ENCODE results near the gene FGF11.
"Not testable (repeated sequence)": the region's sequence is repeated elsewhere in the genome, so short reads cannot be mapped to it uniquely, and the experiment has no call there.

The FGF11 gene

DNA sequence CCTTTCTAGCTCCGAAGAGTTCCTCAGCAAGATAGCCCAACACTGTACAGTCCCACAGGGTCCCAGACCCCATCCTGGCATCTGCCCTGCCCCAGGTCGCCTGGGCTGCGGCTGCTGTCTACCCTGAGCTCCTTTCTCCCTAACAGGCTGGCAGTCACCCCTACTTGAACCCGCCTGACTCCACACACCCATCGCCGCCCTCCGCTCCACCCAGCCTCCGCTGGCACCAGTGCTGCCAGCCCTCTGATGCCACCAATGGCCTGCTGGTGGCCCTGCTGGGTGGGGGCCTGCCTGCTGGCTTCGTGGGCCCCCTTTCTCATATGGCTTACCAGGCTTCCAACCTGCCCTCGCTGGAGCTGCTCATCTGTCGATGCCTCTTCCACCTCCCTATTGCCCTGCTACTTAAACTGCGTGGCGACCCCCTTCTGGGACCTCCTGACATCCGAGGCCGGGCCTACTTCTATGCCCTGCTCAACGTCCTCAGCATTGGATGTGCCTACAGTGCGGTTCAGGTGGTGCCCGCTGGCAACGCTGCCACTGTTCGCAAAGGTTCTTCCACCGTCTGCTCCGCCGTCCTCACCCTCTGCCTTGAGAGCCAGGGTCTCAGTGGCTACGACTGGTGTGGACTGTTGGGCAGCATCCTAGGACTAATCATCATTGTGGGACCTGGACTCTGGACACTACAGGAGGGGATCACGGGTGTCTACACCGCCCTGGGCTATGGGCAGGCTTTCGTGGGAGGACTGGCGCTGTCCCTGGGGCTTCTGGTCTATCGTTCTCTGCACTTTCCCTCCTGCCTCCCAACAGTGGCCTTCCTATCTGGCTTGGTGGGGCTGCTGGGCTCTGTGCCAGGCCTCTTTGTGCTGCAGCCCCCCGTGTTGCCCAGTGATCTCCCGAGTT, 42.8 kb downstream of the FGF11 start:
- not testable (repeated sequence) for DNase-seq

DNA sequence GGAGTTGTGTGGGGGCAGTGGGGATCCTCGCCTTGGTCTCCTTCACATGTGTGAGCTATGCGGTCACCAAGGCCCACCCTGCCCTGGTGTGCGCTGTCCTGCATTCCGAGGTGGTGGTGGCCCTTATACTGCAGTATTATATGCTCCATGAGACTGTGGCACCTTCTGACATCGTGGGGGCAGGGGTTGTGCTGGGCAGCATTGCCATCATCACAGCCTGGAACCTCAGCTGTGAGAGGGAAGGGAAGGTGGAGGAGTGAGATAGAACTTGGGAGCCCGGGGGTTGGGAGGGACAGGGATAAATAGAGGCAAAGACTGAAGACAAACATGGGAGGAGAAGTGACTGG, 43.4 kb downstream of the FGF11 start:
- not testable (repeated sequence) for DNase-seq

GRCh38 chr17:7483255-7484066, 44.1 kb downstream of the FGF11 start:
- DNase-seq = peak; percentile 96

DNA sequence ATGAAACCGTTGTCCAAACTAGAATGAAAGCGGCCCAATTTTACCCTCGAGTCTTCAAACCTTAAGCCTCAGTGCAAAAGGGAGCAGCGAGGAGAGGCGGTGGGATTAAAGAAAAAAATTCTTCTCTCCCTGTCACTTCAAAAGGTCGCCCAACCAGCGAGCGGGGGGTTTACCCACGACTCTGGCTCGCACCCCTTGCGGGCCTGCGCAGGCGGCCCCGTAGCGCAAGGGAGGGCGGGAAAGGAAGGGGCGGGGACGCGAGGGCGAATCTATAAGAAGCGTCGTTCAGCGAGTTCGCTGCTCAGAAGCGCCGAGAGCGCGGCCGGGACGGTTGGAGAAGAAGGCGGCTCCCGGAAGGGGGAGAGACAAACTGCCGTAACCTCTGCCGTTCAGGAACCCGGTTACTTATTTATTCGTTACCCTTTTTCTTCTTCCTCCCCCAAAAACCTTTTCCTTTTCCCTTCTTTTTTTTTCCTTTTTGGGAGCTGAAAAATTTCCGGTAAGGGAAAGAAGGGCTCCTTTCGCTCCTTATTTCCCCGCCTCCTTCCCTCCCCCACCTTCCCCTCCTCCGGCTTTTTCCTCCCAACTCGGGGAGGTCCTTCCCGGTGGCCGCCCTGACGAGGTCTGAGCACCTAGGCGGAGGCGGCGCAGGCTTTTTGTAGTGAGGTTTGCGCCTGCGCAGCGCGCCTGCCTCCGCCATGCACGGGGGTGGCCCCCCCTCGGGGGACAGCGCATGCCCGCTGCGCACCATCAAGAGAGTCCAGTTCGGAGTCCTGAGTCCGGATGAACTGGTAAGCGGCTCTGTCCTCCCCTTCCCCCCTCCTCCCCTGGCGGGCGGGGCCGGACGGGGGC, 45.0 kb downstream of the FGF11 start, which contains the start of gene POLR2A:
POLR2A (plus strand) TSS at position 300 of the 852 bp plus-strand sequence.
- DNase-seq = peak; percentile 96

GRCh38 chr17:7484919-7485377, 45.6 kb downstream of the FGF11 start:
- peak; percentile 51 for DNase-seq

DNA sequence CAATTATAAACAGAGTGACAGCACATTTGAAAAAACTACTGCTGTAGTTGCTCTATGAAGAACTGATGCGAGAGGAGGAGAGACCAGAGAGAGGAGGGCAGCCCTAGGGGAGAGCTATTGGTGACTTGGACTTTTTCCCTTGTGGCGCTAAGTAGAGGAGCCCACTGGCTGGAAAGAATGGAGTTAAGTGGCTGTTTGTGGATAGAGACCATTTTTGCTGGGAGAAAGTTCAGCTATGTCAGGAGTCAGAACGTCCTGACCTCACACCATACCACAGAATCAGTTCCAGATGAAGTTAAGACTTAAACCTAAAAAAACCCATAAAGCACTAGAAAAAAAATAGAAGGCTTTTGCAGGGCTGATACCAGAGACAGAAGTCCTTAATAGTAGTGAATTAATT, 46.9 kb downstream of the FGF11 start:
- no peak for DNase-seq

GRCh38 chr17:7490144-7490543, 50.8 kb downstream of the FGF11 start:
- DNase-seq = no peak

DNA sequence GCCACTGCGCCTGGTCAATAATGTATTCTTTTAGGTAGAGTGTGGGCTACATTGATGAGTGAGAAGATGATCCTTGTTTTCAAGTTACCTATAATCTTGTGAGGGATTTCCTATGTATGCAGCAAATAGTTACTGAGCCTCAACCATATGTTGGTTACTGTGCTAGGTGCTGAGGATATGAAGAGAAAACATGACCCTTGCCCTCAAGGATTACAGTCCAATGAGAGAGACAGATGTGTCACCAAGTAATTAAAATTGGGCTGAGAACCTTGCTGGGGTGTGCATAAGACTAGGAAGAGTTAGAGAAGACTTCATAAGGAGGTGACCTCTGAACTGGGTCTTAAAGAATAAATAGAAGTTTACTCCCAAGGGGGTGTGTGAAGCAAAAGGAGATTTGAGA, 52.3 kb downstream of the FGF11 start:
- no peak for DNase-seq

DNA sequence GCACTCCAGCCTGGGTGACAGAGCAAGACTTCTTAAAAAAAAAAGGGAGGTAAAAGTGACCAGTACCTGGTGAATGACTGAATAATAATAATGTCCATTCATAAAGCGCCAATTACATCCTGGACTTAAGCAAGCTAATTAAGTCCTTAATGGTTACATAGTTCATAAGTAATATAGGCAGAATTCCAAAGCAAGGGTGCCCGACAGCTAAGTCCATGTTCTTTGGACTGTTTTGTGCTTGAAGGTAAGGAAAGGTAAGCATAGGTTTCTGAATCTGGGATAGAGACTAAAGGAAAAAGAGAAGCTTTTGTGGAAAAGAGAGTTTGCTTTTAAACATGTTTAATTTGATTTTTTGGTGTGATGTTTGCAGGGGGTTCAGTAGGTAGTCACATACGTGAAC, 54.6 kb downstream of the FGF11 start:
- no peak for DNase-seq
